GM18870 (cell line): ENCODE measurements around the gene EBI3.
"Not testable (repeated sequence)": the region's sequence is repeated elsewhere in the genome, so short reads cannot be mapped to it uniquely, and the experiment has no call there.

ENCODE experiments used
- ATAC-seq: cut with Tn5 transposase; IDR thresholded peaks from one replicate; pipeline ENCODE4 v1.9.1; 2021; ENCODE audit warnings: moderate library complexity; ENCODE audit not compliant: unreplicated experiment

The EBI3 gene

DNA sequence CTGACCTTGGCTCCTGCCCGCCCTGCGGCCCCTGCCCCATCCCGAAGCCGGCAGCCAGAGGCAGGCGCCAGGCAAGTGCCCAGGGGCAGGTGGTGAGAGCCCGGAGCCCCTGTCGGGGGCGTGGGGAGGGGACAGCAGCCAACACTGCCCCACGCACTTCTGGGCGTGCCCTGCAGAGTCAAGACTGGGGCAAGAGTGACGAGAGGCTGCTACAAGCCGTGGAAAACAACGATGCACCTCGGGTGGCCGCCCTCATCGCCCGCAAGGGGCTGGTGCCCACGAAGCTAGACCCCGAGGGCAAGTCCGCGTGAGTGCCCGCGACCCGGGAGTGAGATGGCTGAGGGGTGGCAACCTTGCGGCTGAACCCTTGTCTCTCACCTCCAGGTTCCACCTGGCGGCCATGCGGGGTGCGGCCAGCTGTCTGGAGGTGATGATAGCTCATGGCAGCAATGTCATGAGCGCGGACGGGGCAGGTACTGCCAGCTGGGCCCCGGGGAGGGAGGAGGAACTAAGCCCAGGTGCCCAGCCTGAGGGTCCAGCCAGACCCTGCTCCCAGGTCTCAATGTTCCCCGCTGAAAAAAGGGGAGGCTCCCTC, 29.5 kb upstream of the EBI3 start:
- ATAC-seq, result no peak

DNA sequence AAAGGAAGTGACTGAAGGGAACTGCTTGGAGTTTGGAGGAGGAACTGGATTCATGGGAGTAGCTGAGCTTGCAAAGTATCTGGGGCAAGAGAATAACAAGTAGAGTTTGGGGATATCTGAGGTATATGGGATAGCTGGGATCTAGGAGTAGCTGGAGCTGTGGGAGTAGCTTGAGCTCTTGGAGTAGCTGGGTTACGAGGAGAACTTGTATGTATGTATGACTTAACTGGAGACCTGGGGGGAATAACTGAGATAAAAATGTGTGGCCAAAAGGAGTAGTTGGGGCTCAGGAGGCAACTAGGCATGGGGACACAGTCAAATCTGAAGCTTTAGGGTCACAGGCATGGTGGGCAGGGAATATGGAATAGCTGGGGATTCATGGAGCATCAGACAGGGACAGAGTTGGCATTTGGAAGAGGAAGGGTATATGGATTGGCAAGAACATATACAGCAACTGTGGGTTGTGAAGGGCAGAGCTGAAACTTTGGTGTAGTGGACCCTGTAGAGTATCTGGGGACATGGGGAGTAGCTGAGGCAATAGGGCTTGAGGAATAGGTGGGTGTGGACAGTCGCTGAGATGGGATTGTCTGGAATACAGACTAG, 28.3 kb upstream of the EBI3 start:
- ATAC-seq, result no peak

DNA sequence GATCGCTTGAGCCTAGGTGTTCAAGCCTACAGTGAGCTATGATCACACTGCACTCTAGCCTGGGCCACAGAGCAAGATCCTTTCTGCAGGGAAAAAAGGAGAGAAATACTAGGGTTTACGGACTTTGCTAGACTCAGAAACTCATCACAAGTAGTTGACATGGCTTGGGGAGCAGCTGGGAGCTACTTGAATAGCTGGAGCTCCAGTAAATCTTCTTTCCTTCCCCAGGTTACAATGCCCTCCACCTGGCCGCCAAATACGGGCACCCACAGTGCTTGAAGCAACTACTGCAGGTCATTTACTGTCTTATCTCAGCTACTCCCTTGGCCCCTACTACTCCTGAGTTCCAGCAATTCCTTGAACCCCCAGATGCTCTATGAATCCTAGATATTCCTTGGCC, 27.5 kb upstream of the EBI3 start:
- no peak for ATAC-seq

GRCh38 chr19:4206818-4207484, 22.4 kb upstream of the EBI3 start:
- no peak for ATAC-seq

DNA sequence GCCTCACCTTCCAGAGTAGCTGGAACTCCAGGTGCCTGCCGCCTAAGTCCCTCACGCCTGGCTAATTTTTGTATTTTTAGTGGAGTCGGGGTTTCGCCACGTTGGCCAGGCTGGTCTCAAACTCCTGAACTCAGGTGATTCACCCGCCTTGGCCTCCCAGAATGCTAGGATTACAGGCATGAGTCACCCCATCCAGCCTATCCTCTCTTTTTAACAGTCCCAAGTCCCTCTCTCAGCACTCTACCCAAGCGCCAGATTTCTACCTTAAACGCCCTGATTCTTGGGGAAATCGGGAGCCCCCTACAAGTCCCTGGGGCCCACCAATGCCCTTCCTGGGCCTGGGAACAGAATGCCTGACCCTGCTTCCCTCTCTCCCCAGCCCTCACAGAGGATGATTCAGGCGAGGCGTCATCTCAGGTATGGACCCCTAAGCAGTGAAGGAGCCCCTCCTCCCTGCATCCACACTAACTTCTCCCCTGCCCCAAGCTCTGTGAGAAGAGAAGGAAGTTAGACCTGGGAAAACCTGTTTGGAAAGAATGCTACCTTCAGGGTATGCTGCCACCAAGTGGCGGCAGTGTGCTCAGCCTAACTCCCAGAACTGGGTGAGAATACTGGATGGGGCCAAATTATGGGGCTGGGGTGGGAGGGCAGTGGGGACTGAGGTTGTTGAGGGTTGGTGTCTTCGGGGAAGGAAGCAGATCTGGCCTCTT, 20.8 kb upstream of the EBI3 start:
- no peak for ATAC-seq

DNA sequence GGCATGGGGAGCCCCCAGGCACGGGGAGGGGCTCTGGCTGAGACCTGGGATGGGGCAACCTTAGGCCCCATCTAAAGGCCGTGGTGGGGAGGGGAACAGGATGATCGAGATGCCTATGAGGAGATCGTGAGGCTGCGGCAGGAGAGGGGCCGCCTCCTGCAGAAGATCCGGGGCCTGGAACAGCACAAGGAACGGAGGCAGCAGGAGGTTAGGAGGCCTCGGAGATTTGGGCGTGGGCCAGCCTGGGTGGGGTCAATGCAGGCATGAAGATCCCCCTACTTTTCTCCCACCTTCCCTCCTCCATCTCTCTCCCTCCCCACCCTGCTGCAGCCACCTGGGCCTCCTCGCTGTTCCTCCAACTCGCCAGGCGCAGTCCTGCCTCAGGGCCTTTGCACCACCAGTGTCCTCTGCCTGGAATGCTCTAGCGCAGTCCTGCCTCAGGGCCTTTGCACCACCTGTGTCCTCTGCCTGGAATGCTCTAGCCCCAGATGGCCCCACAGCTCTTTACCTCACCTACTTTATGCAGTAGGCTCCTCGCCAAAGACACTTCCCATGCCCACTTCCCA, 19.1 kb upstream of the EBI3 start:
- no peak for ATAC-seq

DNA sequence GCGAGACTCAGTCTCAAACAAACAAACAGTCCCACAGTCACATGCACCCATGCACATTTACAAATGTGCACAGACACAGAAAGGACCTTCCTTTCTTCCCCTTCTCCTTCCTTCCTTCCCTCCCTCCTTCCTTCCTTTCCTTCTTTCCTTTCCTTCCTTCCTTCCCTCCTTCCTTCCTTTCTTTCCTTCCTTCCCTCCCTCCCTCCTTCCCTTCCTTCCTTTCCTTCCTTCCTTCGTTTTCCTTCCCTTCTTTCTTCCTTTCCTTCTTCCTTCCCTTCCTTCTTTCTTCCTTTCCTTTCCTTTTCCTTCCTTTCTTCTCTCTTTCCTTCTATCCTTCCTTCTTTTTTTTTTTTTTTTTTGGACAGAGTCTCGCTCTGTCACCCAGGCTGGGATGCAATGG, 16.2 kb upstream of the EBI3 start:
- no peak for ATAC-seq

DNA sequence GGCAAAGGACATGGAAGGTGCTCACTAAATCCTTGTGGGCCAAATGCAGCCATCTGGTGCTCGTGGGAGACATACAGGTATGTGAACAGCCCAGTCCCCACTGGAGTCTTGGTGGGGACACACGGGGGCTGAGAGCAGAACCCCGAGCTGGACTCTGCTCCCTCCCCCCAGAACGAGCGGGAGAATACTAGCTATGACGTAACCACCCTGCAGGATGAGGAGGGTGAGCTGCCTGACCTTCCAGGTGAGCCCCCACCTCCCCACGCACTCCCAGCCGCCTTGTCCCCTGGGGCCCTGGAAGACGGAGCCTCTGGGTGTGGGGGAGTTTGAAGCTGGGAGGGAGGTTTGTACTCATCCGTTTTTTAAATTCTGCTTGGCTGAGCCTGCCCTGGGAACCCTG, 13.5 kb upstream of the EBI3 start:
- no peak for ATAC-seq

DNA sequence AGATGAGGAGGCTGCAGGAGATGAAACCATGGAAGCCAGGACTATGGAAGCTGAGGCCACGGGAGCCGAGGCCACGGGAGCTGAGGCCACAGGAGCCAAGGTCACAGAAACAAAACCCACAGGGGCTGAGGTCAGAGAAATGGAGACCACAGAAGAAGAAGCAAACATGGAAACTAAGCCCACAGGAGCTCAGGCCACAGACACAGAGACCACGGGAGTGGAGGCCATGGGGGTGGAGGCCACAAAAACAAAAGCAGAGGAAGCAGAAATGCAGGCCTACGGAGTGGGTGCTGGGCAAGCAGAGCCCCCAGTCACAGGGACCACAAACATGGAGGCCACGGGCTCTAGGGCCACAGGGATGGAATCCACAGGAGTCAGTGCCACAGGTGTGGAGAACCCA, 12.5 kb upstream of the EBI3 start:
- no peak for ATAC-seq

DNA sequence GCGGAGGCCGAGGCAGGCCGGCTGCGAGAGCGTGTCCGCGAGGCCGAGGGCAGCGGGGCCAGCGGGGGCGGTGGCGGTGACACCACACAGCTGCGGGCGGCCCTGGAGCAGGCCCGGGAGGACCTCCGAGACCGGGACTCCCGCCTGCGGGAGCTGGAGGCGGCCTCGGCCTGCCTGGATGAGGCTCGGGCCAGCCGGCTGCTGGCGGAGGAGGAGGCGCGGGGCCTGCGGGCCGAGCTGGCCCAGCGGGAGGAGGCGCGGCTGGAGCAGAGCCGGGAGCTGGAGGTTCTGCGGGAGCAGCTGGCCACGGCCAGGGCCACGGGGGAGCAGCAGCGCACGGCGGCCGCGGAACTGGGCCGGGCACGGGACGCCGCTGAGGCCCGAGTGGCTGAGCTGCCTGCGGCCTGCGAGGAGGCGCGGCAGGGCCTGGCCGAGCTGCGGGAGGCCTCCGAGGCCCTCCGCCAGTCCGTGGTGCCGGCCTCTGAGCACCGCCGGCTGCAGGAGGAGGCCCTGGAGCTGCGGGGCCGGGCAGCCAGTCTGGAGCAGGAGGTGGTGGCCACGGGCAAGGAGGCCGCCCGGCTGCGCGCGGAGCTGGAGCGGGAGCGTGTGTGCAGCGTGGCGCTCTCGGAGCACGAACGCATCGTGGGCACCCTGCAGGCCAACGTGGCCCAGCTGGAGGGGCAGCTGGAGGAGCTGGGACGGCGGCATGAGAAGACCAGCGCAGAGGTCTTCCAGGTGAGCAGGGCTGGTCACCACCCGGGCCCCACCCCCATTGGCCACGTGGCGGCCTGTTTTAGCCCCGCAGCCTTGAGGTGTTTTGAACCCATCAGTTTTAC, 11.7 kb upstream of the EBI3 start:
- ATAC-seq, result no peak

DNA sequence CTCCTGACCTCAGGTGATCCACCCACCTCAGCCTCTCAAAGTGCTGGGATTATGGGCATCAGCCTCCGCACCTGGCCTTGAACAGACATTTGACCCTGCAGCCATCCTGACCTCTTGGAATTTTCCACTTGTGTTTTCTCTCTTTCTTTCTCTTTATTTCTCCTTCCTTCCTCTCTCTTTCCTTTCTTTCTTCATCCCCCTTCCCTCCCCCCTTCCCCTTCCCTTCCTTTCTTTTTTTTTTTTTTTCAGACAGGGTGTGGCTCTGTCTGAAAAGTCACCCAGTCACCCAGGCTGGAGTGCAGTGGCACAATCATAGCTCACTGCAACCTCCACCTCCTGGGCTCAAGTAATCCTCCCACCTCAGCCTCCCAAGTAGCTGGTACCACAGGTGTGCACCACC, 10.8 kb upstream of the EBI3 start:
- not testable (repeated sequence) for ATAC-seq

DNA sequence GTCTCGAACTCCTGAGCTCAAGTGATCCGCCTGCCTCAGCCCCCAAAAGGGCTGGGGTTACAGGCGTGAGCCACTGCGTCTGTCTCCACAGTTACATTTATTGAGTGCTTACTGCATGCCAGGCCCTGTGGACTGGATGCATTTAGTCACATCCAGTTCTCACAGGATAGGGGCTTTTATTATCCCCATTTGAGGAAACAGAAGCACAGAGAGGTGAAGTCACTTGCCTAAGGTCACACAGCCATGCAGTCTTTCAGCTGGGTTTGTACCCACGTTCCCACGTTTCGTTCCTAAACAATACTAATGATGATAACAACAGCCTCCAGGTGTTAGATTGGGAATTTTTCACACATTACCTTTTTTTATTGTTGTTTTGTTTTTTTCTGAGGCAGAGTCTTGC, 9.1 kb upstream of the EBI3 start:
- no peak for ATAC-seq

GRCh38 chr19:4224470-4224869, 4.9 kb upstream of the EBI3 start:
- ATAC-seq, result no peak

DNA sequence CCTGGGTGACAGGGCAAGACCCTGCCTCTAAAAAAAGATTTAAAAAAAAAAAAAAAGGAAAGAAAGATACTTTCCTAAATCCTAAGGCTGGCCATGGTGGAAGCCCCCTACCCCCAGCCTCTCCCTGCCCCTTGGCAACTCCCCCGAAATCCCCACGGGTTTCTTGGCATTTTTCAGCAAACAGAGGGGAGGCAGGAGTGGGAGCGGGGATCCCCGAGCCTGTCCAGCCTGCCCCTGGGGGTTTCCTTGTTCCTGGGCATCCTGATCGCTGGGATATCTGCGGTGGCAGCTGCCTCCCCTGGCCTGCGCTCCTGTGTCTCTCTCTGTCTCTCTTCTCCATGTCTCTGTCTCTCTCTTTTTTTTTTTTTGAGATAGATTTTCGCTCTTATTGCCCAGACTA, 3.4 kb upstream of the EBI3 start:
- no peak for ATAC-seq

DNA sequence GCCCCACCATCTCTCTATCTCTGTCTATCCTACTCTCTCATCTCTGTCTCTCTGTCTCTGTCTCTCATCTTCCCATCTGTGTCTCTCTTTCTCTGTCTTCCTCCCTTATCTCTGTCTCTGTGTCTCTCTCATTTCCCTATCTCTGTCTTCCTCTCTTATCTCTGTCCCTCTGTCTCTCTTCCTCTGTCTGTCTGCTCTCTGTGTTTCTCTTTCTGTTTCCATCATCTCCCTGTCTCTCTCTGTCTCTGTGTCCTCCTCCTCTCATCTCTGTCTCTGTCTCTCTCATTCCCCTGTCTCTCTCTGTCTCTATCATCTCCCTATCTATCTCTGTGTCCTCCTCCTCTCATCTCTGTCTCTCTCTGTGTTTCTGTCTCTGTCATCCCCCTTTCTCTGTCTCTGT, 1.6 kb upstream of the EBI3 start:
- no peak for ATAC-seq

DNA sequence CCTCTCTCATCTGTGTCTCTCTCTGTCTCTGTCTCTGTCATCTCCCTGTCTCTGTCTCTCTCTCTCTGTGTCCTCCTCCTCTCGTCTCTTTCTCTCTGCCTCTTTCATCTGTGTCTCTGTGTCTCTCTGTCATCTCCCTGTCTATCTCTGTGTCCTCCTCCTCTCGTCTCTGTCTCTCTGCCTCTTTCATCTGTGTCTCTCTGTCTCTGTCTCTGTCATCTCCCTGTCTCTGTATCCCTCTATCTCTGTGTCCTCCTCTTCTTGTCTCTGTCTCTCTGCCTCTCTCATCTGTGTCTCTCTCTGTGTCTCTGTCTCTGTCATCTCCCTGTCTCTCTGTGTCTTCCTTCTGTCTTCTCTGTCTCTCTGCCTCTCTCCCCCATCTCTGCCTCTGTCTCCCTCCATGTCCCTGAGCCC, 551 bp upstream of the EBI3 start:
- ATAC-seq, result no peak

DNA sequence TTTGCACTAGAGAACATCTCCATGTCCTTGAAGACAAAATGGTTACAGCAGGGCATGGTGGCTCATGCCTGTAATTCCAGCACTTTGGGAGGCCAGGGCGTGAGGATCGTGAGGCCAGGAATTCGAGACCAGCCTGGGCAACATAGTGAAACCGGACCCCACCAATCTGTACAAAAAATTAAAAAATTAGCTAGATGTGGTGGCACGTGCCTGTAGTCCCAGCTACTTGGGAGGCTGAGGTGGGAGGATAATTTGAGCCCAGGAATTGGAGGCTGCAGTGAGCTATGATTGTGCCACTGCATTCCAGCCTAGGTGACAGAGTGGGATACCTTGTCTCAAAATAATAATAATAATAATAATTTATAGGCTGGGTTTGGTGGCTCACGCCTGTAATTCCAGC, 914 bp downstream of the EBI3 start:
- not testable (repeated sequence) for ATAC-seq

DNA sequence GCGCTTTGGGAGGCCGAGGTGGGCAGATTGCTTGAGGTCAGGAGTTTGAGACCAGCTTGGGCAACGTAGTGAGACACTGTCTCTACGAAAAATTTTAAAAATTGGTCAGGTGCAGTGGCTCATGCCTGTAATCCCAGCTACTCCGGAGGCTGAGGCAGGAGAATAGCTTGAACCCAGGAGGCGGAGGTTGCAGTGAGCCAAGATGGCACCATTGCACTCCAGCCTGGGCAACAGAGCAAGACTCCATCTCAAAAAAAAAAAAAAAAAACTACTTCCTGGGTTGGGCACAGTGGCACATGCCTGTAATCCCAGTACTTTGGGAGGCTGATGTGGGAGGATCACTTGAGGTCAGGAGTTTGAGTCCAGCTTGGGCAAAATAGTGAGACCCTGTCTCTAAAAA, 2.2 kb downstream of the EBI3 start:
- ATAC-seq, result not testable (repeated sequence)

DNA sequence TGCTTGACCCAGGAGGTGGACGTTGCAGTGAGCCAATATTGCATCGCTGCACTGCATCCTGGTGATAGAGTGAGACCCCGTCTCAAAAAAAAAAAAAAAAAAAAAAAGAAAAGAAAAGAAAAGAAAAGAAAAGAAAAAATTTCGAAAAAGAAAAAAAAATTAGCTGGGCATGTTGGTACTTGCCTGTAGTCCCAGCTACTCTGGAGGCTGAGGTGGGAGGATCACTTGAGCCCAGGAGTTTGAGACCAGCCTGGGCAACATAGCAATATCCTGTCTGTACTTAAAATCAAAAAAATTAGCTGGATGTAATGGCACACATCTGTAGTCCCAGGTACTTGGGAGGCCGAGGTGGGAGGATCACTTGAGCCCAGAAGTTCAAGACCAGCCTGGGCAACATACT, 2.8 kb downstream of the EBI3 start:
- not testable (repeated sequence) for ATAC-seq

GRCh38 chr19:4232614-4233281, 3.4 kb downstream of the EBI3 start:
- ATAC-seq, result no peak
